ENCODE measurements around the gene COA4.

COA4 gene

DNA sequence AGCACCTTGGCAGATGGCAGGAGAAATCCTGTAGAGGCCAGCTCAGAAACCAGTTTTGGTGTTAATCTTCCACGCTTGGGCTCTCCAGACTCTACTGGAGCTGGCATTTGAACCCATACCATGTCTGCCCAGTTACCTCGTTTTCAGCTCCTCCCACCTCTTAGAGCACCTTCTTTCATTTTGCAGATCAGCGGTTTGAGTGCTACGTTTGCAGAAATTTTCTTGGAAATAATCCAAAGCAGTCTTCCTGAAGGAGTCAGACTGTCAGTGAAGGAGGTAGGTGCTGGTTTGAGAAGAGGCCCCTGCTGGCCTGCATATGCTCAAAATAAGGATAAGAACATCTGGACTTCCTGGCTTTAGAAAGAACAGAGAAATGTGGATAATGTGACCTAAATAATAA lies 13.7 kb downstream of the COA4 start:
- DNase-seq = no peak

DNA sequence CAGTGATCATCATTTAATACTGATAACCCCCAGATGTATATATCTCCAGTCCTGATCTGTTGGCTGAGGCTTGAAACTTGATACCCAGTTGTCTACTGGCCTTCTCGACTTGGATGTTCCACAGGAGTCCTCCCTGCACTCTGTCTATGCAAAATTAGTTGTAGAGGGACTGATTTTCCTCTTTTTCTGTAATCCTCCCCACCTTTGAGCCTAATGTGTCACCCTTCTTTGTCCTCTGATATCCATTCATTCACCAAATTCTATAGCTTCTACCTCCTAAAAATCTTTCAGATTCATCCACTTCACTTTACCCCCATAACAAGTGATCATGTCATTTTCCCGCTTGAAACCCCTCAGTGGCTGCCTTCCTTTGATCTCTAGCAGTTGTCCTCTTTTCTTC lies 16.4 kb downstream of the COA4 start:
- no peak for DNase-seq

DNA sequence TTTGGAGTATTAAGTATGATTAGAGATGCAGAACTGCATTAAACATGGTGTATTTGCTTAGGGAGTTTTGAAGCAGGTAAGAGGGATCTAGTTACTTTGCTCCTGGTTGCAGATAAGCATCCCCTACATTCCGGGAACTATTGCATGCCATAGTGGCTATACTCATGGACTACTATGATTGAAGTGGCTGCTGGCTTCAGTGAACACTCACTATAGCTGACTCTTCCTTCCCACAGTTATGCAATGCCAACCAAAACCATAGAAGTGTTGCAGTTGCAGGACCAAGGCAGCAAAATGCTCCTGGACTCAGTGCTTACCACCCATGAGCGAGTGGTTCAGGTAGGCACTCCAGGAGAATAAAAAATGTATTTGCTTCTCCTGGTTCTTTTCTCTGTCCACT lies 17.0 kb downstream of the COA4 start:
- DNase-seq = no peak

DNA sequence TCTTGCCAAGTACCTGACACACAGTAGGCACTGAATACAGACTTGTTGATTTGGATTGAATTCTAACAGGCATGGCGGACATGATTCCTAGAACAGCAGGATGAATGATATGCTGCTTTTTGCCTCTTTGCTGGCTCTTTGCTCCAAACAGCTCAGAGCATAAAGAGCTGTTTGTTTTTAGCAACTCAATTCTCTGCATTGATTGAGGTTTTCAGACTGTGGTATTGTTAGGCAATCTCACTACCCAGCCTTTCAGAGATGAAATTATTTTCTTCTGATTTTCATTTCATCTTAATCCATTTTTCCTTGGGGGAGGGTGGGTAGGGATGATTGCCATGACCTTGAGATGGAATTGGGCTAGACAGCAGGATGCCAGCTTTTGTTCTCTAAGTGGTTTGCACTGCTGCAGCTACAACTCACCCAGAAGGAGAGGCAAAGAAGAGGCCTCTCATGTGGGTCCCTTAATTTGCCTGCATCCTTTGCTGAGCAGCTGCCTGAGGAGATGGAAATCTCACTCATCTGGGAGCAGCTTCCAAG lies 20.5 kb downstream of the COA4 start:
- no peak for DNase-seq

DNA sequence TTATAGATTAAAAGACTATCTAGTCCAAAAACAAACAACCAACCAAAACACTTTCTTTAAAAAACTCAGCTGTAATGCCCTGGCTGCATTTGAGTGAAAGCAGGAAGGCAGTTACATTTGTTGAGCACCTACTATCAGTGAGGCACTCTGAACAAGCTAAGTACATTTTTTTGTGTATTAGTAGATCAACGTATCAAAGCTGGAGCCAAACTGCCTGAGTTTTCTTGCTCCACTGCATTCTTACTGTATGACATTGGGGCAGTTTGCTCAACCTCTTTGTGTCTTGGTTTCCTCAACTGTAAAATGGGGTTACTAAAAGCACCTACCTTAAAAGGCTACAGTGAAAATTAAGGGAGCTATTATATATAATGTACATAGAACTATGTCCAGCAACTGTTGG lies 22.0 kb downstream of the COA4 start:
- DNase-seq = no peak

DNA sequence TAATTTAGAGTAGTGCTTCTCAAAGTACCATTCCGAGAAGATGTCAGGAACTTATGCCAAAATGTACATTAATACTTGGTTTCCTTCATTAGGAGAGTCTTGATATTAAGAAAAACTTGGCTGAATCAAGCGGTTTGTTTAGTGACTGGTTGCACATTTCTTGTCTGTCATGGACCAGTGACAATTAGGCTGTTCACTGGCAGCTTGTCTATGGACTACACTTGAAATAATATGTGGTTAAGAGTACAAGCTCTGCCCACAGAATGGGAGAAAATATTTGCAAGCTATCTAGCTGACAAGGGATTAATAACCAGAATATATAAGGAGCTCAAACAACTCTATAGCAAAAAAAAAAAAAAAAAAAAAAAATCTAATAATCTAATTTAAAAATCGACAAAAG lies 24.6 kb downstream of the COA4 start:
- DNase-seq = no peak

DNA sequence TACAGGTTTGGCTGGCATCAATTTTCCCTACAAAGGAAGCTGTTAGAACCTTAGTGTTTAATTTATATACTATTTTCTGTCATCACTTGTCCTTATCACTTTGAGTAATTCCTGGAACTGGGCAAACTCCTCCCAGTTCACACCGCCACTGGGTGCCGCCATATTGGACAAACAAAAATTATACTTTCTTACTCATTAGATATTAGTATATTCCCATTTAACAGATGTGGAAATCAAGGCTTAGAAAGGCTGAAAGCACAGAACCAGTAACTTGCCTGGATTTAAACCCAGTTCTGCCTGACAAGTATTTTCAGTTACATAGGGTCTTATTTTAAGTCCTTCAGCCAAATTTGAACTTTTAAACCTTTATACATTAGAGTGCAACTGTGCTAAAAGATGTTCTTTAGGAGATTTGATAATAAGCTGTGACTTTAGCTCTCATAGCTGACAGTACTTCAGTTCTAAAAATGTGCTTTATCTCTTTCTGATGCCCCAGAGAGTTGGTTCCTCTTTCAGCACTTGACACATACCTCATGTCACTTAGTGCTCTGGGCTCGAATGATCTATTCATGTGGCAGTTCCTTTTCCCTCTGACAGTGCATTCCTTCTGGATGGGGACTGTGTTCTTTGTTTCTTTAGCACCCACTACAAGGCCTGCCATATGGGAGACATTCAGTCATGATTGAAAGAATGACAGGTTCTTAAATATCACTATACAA lies 25.4 kb downstream of the COA4 start:
- no peak for DNase-seq

DNA sequence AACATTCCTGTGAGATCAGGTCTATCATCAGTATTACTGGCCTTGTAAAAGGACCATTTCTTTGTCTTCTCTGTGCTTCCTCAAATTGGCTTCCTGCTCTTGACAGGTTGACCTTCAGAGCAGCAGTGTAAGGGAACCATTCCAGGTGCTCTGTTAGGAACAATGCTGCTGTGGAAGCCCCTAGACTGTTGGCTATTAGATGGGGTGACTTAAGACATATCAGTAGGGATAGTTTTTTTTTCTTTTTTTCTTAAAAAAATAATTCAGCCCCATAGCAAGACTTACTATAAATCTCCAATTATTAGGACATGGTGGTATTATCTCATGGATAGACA lies 37.6 kb downstream of the COA4 start:
- no peak for DNase-seq

DNA sequence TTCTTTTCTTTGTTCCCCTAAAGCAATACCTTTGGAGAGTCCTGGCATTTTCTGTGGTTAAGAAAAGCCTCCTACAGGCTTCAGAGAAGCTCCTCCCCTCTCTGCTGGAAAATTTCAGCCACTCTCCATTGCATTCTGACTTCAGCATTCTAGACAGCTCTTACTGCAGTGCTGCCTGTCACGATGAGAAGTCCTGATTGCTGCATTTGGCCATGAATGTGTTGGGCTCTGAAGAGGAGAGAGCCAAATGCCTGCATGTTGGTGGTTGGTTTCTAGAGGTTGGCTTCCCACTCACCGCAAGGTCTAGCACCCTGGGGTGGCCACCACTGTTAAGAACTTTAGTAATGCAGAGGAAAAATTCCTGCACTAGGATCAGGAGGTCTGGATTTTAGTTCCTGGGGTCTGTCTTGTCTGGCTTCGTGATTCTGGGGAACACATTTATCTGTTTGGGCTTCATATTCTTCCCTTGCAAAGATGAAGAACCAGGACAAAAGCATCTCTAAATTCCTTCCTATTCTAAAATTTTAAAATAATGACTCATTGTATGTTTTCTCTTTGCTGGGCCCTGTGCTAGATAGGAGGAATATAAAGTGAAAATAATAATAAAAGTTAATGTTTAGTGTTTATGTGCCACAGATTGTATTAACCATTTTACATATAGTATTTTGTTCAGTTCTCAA lies 38.1 kb downstream of the COA4 start:
- no peak for DNase-seq

DNA sequence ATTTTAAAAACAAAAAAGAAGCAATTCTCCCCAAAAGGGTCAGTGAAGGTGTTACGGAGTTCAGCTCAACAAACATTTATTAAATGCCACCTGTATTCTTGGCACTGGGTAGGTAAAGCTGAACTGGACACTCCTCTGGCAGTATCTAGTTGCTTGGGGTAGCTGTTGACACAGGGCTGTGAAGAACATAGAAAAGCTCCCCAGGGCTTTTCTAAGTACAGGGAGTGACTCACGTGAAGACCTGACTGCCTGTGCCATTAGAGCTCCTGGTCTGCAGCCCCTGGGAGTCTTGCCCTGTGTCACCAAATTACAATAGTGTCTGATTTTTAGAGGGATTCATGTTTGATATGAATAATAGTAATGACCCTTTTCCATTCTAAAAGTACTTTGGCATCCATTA lies 43.6 kb downstream of the COA4 start:
- DNase-seq = no peak

DNA sequence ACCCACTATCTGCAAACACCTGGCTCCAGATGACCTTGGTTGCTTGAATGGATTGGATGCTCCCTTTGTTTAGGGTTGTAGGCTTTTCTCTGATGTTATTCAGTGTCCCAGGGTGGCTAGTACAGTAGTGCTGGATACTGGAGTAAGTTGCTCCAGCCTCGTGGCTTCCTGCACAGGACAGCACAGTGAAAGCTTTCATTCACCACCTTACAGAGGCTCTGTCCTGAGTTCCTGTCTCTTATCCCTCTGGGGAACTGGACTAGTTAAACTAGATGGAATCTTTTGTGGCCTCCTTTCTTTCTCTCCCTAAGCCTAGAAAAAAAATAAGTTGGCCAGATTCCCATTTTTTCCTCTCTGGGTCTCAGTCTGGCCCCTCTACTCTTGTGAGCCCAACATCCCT lies 46.4 kb downstream of the COA4 start:
- no peak for DNase-seq

Measured in SHP77 (cell line).